Activated CD4-positive, alpha-beta T cell treated with anti-CD3 and anti-CD28 coated beads for 48 hours (primary cell): ENCODE results near the gene HIVEP3.

Source experiments
- DNase-seq: peaks from one replicate; pipeline ENCODE4 v3.0.0-alpha.2; 2020

The HIVEP3 gene

DNA sequence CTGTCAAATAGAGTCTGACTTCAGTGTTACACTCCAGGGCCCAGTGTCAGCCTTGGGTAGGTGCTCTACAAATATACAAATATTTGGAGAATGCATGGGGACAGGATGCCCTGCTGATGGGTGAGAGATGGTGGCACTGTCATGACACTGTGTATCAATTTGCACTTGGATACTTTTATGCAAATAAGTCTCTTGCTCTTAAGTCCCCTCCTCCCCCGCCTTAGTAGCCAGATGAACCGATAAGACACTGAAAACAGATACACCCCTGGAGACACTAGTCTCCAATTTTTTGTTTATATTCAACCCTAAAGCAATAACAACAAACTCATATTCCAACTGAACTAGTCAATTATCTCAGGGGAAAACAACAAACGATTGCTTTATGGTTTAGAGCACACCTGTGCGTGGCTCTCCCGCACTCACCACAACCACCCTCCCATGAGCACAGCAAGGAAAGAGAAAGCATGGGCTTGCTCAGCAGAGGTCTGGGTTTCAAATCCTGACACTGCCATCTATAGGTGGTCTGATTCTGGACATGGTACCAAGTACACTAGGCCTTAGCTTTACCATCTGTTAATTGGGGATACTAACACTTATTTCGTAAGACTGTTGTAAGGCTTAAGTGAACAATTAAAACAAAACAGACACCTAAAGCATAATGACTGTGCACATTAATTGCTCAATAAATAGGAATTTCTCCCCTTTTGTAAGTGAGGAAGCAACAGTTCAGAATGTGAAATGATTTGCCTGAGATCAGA, 50.3 kb downstream of the HIVEP3 start:
- DNase-seq = peak; percentile 38

- DNase-seq = no peak
These were observed 52.4 kb downstream of the HIVEP3 start for GRCh38 chr1:41866285-41866684.

- no peak for DNase-seq
These were observed 54.2 kb downstream of the HIVEP3 start for GRCh38 chr1:41864471-41865040.

DNA sequence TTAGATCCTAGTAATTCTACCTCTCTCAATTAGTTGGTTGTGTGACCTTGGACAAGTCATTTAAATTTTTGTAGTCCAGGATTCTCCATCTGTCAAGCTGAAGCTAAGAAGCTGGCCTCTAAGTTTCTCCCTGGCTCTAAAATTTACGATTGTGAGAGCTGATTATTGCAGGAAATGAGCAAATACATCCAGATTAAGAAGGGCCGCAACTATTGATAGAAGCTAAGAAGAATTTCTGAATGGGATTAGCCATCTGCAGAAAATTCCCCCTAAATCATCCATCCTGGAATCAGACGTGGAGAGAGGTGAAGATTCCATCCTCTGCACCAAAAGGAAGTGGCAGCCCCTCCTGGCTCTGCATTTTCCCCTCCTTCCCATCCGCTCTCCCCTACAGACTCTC, 55.0 kb downstream of the HIVEP3 start:
- no peak for DNase-seq

GRCh38 chr1:41862384-41863221, 56.1 kb downstream of the HIVEP3 start:
- DNase-seq = peak; percentile 74

- no peak for DNase-seq
These were observed 57.0 kb downstream of the HIVEP3 start for GRCh38 chr1:41861535-41862383.

DNA sequence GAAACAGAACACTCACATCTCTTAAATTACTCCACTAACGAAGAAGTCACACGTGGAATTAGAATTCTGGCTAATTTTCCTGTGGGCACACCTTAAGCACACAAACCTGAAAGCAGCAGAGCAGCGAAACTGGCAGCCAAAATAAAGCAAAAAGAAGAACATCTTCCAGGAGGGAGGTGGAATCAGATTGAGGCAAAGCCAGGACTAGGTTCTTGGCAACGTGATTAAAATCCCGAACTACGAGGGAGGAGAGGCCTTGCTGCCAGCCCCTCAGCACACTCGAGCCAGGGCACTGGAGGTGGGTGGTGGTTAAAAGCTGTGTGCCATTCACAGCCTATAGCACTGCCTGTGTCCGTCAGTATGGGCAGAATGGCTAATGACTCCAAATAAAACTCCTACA, 58.0 kb downstream of the HIVEP3 start:
- no peak for DNase-seq

DNA sequence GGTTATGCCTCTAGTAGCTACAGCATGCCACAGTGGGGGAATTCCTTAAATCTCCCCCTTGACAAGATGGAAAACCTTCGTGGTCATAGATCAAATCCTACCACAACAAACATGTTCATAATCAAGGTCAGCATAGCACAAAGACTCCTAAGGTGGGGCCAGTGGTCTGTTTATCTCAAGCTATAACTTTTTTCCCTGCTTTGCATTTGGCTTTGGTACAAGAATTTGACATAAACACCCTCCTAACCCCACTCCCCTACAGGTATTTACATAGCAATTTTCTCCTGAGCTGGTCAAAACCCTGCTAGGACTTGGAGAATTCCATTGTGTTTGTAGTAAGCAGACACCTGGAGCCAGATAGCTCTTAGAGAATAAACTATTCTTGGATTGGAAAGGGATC, 58.5 kb downstream of the HIVEP3 start:
- no peak for DNase-seq

- DNase-seq = no peak
These were observed 59.0 kb downstream of the HIVEP3 start for GRCh38 chr1:41859686-41860085.

DNA sequence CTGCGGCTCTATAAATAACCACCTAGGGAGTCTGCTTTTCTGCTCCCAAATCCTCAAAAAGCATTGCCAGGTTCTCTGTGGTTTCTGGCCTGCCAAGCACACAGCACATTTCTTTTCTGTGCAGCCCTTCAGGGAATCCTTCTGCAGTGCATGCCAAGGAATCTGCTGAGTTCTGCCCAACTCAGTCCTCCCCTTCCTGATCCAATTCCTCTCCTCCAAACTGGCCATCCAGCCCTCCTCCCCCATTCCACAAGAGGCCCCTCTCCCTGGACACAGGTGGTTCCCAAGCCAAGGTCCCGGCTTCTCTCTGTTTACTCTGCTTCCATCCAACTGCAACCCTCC, 61.8 kb downstream of the HIVEP3 start:
- DNase-seq = no peak

GRCh38 chr1:41856151-41856943, 62.4 kb downstream of the HIVEP3 start:
- DNase-seq = no peak

DNA sequence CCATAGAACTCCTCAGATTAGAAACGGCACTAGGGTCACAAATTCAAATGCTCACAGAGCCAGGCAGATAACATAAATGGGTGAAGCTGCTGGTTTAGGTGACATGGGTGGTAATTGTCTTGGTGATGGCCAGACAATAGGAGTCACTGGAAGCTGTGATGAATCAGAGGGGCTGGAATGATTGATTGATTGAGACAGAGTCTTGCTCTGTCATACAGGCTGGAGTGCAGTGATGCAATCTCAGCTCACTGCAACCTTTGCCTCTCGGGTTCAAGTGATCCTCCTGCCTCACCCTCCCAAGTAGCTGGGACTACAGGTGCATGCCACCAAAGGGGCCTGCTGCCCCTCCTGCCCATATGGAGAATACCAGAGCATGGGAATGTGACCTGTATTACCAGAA, 63.0 kb downstream of the HIVEP3 start:
- DNase-seq = no peak

- no peak for DNase-seq
These were observed 64.8 kb downstream of the HIVEP3 start for GRCh38 chr1:41853907-41854306.

DNA sequence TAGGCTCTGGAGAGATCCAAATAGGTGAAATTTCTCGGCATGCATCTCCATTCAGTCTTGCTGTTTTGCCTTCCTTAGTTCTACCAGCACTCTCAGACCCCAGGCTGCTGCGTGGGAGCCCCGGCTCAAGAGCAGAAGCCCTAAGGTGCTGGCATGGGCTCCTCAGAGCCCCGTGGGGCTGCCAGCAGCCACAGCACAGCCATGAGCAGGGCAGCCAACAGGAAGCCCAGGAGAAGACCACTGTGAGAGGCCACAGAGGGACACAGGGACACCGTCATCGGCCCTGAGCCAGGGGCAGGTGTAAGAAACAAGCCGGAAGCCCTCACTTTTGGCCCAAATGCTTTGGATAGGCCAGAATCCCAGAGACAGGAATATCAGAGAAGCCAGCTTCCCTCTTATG, 66.6 kb downstream of the HIVEP3 start:
- no peak for DNase-seq

- DNase-seq = no peak
These were observed 67.1 kb downstream of the HIVEP3 start for GRCh38 chr1:41851589-41851988.

- peak; percentile 44 for DNase-seq
These were observed 68.7 kb downstream of the HIVEP3 start for GRCh38 chr1:41850029-41850428.

- no peak for DNase-seq
These were observed 69.4 kb downstream of the HIVEP3 start for GRCh38 chr1:41849211-41849759.

GRCh38 chr1:41848216-41848952, 70.3 kb downstream of the HIVEP3 start:
- DNase-seq = no peak

GRCh38 chr1:41847733-41848132, 71.0 kb downstream of the HIVEP3 start:
- DNase-seq = no peak

DNA sequence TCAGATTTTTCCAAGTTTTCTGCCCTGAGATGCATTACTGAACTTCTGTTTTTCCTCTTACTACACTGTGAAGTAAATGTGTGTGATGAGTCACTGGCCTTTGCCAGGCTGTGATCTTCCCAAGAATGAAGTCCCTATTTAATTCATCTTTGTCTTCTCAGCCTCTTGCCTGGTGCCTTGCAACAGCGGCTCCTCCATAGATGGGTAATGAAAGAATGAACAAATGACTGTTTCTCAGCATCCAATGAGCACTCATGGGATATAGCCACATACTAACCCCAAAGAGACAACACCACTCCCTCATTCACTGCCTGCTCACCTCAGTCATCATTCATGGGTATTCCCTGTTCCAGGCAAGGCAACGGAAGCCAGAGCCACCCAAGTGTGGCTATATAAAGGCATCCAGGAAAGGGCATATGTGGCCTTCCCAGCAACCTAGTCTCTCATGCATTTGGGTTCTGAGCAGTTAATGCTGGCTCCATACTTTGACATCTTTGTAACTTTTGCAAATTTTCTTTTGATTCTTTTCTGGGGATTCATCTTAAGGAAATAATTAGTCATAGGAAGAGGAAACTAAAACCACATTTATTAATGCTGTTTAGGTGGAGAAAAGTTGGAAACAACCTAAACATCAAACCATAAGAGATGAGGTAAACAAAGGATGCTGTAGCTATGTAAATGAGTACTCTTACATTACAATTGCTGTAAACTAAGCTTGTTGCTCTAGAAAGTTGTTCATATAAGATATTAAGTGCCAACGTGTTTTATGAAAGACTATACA, 71.9 kb downstream of the HIVEP3 start:
- no peak for DNase-seq
